Inflammatory macrophage treated with lipopolysaccharide for 4 hours (primary cell): Measurements from ENCODE around the gene MUC2.

ENCODE experiments used
- DNase-seq: peaks from one replicate; pipeline ENCODE4 v3.0.0-alpha.2; 2020

MUC2 gene

GRCh38 chr11:1074244-1075221 is at the start of gene MUC2:
TSS of gene MUC2 (plus strand) at chr11:1074874.
- DNase-seq = no peak

- DNase-seq = no peak
Measured at GRCh38 chr11:1025410-1026162, 49.1 kb upstream of the MUC2 start.

- no peak for DNase-seq
Measured at GRCh38 chr11:1026163-1026450, 48.6 kb upstream of the MUC2 start.

DNA sequence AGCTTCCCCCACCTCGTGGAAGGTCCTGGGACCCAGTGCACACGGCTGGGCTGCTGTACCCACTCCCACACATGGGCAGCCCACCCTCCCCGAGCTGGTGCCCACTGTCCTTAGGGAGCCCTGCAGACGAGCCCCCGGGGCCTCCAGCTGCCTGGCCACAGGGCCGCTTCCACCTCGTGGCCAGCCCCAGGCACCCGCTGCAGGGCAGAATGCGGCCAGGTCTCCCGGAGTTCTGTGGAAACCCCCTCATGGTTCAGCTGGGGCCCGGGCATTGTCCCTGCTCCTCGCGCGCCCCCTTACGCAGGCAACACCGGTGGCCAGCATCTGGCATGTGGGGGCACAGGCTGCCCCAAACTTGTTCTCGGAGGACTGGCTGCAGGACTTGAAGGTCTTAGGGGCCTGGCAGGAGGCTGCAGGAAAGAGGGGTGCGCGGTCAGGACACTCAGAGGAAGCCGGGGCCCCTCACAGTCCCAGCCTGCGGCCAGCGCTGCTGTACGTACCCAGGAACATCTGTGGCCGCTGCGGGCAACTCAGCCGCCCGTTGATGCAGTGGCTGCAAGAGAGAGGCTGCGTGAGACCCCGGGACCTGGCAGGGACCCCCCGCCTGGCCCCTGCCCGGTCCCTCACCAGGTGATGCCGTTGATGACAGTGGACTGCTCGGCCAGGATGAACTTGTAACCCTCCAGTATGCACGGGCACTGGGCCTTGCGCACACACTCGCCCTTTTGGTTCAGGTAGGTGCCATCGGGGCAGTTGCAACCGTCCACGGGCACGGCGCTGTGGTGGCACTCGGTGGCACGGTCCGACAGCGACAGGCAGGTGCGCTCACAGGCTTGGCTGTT is 47.8 kb upstream of the MUC2 start:
- no peak for DNase-seq

GRCh38 chr11:1027483-1028290 is 47.0 kb upstream of the MUC2 start:
- DNase-seq = no peak

- no peak for DNase-seq
Measured at GRCh38 chr11:1028291-1028540, 46.5 kb upstream of the MUC2 start.

GRCh38 chr11:1028616-1029015 is 46.1 kb upstream of the MUC2 start:
- no peak for DNase-seq

DNA sequence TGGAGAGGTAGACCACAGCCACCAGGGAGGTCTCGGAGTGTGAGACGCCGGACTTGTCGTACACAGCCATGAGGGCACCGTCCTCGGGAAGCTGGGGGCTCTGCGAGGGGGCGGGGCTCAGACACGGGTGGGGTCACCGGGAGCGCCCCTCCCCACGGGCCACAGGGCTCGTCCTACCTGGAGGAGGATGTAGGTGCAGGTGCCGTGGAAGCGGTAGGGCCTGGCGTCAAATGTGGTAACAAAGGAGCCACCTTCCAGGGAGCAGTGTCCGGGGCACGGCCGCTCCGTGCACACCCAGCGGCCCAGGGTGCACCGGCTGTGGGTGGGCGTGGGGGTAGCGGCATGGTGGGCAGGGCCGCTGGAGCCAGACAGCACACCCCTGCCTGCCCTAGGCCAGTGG is 45.6 kb upstream of the MUC2 start:
- no peak for DNase-seq

GRCh38 chr11:1029654-1030053 is 45.0 kb upstream of the MUC2 start:
- no peak for DNase-seq

DNA sequence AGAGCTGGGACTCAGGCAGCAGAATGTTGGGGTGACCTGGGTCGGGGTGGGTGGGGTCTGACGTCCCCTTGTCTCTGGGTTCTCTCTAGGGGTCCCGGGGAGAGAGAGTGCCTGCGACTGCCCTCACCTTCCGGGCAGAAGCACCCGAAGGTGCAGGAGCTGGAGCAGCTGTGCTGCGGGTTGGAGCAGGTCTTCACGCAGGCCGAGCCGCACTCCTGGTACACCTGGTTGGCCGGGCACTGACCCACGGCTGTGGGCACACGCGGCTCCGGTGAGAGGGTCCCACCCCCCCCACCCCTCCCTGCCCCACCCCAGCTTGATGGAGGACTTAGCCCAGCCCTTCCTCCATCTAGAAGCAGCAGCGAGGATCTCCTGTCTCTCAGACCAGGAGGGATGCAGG is 44.6 kb upstream of the MUC2 start:
- no peak for DNase-seq

GRCh38 chr11:1030556-1030955 is 44.1 kb upstream of the MUC2 start:
- DNase-seq = no peak

GRCh38 chr11:1031121-1031899 is 43.4 kb upstream of the MUC2 start:
- no peak for DNase-seq

DNA sequence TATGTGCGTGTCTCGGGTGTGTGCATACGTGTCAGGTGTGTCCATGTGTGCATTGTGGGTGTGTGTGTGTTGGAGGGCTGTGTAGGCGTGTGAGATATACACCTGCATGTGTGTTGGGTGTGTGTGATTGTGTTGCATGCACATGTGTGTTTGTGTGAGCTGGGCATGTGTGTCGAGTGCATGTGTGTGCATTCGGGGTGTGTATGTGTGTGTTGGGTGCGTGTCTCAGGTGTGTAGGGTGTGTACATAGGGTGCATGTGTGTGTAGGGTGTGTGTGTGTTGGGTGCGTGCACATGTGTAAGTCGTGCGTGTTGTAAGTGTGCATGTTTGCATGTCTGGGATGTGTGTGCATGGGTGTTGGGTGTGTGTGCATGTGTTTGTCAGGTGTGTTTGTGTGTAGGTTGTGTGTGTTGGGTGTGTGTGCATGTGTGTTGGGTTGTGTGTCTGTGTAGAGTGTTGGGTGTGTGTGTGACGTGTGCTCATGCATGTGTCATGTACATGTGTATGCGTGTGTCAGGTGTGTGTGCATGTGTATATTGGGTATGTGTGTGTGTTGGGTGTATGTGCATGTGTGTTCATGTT is 42.3 kb upstream of the MUC2 start:
- DNase-seq = no peak

GRCh38 chr11:1033016-1033798 is 41.5 kb upstream of the MUC2 start:
- DNase-seq = no peak

DNA sequence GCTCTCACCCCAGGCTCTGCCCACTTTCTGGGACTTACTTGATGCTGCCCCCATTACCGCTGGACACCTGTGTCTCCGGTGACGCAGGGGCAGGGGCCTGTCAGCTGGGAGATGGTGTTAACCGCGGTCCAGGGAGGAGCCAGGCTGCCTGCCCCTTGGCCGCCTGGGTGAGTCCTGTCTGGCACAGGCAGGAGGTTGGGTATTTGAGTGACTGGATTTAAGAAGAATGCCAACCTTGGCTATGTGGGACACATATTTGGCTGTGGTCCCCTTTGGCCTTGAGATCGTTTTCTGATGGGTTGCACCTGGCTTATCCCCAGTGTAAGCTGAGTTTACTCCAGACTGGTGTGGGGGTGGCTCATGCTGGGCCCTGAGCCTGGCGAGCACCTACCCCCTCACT is 40.7 kb upstream of the MUC2 start:
- DNase-seq = no peak

- no peak for DNase-seq
Measured at GRCh38 chr11:1034456-1035295, 40.0 kb upstream of the MUC2 start.

- DNase-seq = no peak
Measured at GRCh38 chr11:1035577-1036283, 38.9 kb upstream of the MUC2 start.

DNA sequence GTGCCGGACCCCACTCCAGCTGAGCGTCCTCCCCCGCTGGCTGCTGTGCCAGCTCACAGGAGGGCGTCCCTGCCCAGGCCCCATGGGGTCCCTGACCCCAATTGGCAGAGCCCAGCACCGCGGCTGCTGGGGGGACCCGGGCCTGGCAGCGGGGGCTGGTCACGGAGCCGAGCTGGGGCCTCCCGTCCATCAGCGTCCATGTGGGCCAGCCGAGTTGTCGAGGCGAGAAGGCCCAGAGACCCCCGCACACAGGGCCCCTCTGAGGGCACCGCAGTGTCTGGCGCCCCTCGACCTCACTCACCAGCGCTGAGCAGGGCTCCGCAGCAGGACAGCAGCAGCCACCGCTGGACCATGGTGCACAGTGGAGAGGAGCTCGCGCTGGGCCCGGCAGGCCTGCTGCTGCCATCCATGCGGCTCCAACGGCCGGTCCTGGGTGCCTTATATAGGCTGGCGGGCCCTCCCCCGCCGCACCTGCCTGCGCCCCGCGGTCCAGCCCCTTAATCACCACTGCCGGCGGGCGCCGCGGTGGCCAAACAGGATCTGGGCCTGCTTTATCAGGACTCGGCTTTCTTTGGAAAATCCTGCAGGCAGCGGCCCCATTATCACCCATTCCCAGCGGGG is 38.3 kb upstream of the MUC2 start, which contains the start of gene MUC6:
TSS of gene MUC6 (minus strand) at position 416 of the 621 bp plus-strand sequence. CDS start at position 353, 63 bp downstream.
- DNase-seq = no peak
